Hair follicular keratinocyte (primary cell): ENCODE measurements around the gene NEDD1. TPM values are rescaled to one million over a fixed set of nuclear protein-coding genes. Genes with fewer than 3 reads are reported as not detected.

Source experiments
- total RNA-seq: library from RNA; depleted of rRNA; stranded (reverse); fragments of >200 nt; gene quantifications from 2 replicates; pipeline ENCODE4 v1.2.3, GENCODE V29; 2015

The NEDD1 gene
- total RNA-seq: 31.5 and 32.5 TPM in 2 replicates

GRCh38 chr12:96906849-96907670 is at the start of gene NEDD1:
Gene NEDD1 (plus strand): TSS chr12:96907257. CDS start chr12:96909760, 2,503 bp downstream.

